ENCODE data around the gene MGAT5B.

Gene MGAT5B

DNA sequence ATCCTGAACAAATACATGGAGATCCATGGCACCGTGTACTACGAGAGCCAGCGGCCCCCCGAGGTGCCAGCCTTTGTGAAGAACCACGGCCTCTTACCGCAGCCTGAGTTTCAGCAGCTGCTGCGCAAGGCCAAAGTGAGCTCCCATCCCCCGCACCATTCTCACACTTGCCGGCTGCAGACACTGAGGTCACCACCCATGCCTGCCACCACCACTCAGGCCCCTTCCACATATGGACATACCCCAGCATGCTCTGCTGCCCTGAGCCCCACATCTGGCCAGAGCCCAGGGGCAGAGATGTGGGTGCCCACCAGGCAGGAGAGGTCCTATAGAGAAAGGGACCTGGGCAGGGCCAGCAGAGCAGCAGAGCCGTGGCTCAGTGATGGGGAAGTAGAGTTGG, 69.8 kb downstream of the MGAT5B start:
- TF ChIP-seq POLR2AphosphoS5 (IDR thresholded peaks at IDR 0.05; ENCODE audit: low read depth, low read length) (no peak), SPI1 (IDR thresholded peaks at IDR 0.05; ENCODE audit: low read depth, low read length) (no peak), POU2F2 (IDR thresholded peaks at IDR 0.05; ENCODE audit: low read depth, low read length) (no peak), POLR2A (IDR thresholded peaks at IDR 0.05; ENCODE audit: low read depth, low read length) (no peak), TAF1 (IDR thresholded peaks at IDR 0.05; ENCODE audit: low read depth, low read length) (no peak)

DNA sequence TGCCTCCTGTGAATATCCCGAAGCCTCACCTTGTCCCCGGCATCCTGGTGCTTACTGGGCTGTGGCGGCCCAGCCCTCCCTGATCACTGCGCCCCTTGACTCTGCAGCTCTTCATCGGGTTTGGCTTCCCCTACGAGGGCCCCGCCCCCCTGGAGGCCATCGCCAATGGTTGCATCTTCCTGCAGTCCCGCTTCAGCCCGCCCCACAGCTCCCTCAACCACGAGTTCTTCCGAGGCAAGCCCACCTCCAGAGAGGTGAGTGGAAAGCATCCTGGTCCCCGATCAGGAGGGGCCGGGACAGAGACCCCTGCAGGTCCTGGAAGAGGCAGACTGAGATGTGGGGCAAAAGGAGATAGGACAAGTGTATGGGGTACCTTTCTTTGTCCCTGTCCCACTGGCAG, 72.1 kb downstream of the MGAT5B start:
- TF ChIP-seq SPI1 (IDR thresholded peaks at IDR 0.05; ENCODE audit: low read depth, low read length) = no peak
- TF ChIP-seq POLR2AphosphoS5 (IDR thresholded peaks at IDR 0.05; ENCODE audit: low read depth, low read length) = no peak
- no peak for DNase-seq (ENCODE audit: insufficient read length, low spot score)
- FAIRE-seq = no peak

More for the DNA sequence above, 69.8 kb downstream of the MGAT5B start:
- FAIRE-seq = no peak
- DNase-seq (ENCODE audit: insufficient read length, low spot score) = no peak

DNA sequence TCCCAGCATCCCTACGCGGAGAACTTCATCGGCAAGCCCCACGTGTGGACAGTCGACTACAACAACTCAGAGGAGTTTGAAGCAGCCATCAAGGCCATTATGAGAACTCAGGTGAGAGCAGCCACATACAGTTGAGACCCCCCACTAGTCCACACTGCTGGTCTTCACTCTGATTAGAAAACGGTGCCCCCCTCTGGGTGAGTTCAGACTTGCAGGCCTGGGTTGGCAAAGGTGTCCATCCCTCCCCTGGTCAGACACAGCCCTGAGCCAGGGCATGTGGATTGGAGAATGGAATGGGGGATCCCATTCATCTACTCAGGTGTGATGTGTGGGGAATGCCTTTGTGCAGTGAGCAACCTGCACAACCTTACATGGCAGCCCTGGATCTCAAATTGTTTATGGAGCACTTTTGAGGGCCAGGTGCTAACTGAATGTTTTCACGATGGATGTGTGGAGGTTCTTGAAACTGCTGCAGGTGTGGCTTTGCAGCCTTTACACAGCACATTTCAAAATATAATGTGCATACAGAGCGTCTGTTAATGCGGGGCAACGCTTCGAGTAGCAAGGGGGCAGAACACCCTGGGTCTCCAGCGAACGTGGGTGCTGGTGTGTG, 72.6 kb downstream of the MGAT5B start:
- no peak for DNase-seq (ENCODE audit: insufficient read length, low spot score)
- TF ChIP-seq TAF1 (IDR thresholded peaks at IDR 0.05; ENCODE audit: low read depth, low read length) = no peak
- no peak for TF ChIP-seq POU2F2 (IDR thresholded peaks at IDR 0.05; ENCODE audit: low read depth, low read length)
- no peak for TF ChIP-seq SPI1 (IDR thresholded peaks at IDR 0.05; ENCODE audit: low read depth, low read length)
- no peak for TF ChIP-seq POLR2A (IDR thresholded peaks at IDR 0.05; ENCODE audit: low read depth, low read length)
- TF ChIP-seq PAX5 (IDR thresholded peaks at IDR 0.05; ENCODE audit: insufficient read depth, low read length, severe bottlenecking) = no peak
- no peak for TF ChIP-seq POLR2AphosphoS5 (IDR thresholded peaks at IDR 0.05; ENCODE audit: low read depth, low read length)
- no peak for FAIRE-seq

DNA sequence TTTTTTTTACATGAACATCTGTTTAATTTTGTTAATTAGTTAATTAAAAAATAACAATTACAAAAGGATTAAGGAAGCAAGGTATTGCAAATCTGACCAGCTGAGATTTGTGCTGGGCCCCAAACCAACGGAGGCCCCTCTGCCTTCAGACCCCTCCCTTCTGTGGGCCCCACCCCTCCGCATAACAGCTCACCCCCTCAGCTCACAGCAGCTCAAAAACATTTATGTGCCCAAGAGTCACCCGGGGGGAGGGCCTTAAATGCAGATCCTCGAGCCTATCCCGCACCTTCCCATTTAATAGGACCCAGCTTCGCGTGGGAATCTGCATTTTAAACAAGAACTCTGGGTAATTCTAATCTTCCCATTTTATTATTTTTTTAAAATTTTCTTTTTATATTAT, 75.0 kb downstream of the MGAT5B start:
- FAIRE-seq (no peak), DNase-seq (ENCODE audit: insufficient read length, low spot score) (no peak)
- TF ChIP-seq SPI1 (IDR thresholded peaks at IDR 0.05; ENCODE audit: low read depth, low read length) = no peak
- no peak for TF ChIP-seq POLR2AphosphoS5 (IDR thresholded peaks at IDR 0.05; ENCODE audit: low read depth, low read length)
- TF ChIP-seq TAF1 (IDR thresholded peaks at IDR 0.05; ENCODE audit: low read depth, low read length) = no peak
- no peak for TF ChIP-seq POU2F2 (IDR thresholded peaks at IDR 0.05; ENCODE audit: low read depth, low read length)
- no peak for TF ChIP-seq PAX5 (IDR thresholded peaks at IDR 0.05; ENCODE audit: insufficient read depth, low read length, severe bottlenecking)
- no peak for TF ChIP-seq POLR2A (IDR thresholded peaks at IDR 0.05; ENCODE audit: low read depth, low read length)

DNA sequence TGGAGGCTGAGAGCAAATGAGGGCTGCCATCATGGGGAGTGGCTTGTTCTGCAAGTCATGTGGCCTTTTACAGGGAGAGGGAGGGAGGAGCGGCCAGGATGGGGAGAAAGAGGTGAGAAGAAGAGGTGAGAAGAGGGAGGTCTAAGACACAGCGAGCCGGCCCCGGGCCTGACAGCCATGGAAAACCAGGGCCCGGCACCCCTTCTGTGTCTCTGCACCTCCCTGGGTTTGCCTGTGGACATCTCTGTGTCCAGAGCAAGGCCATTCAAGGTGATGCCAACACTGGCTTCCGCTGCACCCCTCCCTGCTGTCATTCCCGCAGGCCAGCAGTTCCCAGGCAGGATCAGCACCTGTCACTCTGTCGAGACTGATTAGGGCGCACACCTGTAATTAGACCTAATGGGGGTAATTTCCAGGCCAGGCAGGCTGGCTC, 75.6 kb downstream of the MGAT5B start:
- TF ChIP-seq SPI1 (IDR thresholded peaks at IDR 0.05; ENCODE audit: low read depth, low read length) (no peak), TAF1 (IDR thresholded peaks at IDR 0.05; ENCODE audit: low read depth, low read length) (no peak)
- FAIRE-seq (no peak), DNase-seq (ENCODE audit: insufficient read length, low spot score) (no peak)

DNA sequence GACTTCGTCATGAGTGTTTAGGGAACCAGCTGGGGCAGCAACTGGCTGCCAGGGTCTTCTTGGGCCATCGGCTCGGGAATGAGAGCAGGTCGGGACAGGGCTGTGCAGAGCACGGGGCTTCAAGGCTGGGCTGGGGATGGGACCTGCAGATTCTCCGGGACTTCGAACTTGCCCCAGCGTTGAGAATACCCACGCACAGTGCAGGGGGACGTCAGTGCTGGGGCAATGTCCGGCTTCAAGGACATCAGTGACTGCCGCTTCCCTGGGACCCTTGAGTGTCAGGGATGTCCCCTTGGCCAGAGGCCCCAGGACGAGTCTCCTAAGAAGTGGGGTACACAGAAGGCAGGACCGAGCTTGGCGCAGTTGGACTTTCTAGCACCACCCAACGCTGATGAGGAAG, 76.3 kb downstream of the MGAT5B start:
- DNase-seq (ENCODE audit: insufficient read length, low spot score) = no peak
- TF ChIP-seq PAX5 (IDR thresholded peaks at IDR 0.05; ENCODE audit: insufficient read depth, low read length, severe bottlenecking) = no peak
- no peak for TF ChIP-seq SPI1 (IDR thresholded peaks at IDR 0.05; ENCODE audit: low read depth, low read length)
- no peak for TF ChIP-seq POLR2A (IDR thresholded peaks at IDR 0.05; ENCODE audit: low read depth, low read length)
- no peak for TF ChIP-seq POLR2AphosphoS5 (IDR thresholded peaks at IDR 0.05; ENCODE audit: low read depth, low read length)
- no peak for TF ChIP-seq POU2F2 (IDR thresholded peaks at IDR 0.05; ENCODE audit: low read depth, low read length)
- no peak for TF ChIP-seq TAF1 (IDR thresholded peaks at IDR 0.05; ENCODE audit: low read depth, low read length)
- no peak for FAIRE-seq

DNA sequence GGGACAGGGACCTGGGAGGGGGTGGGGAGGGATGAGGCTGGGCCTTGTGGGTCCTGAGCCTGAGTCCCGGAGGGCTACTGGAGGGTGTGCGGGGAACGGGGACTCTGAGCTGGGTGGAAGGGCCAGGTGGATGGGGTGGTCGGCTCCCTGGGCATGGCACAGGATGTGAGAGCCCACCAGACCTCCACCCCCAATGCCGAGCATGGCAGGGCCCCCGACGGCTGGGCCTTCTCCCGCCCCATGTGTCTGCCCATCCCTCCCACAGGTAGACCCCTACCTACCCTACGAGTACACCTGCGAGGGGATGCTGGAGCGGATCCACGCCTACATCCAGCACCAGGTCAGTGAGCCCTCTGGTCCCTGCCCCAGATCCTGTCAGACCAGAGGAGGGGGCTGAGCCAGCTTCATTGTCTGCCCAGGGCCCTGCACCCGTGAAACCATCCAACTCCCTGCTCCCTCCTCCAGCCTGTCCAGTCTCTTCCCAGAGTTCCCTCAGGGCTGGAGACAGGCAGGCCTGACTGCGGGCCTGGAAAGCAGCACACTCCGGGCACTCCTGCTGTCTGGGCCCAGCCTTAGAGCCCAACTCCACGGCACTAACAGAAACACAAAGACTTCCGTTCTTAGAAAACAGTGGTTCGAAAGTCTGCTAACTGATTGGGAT, 78.0 kb downstream of the MGAT5B start:
- TF ChIP-seq POU2F2 (IDR thresholded peaks at IDR 0.05; ENCODE audit: low read depth, low read length) (no peak), TAF1 (IDR thresholded peaks at IDR 0.05; ENCODE audit: low read depth, low read length) (no peak), SPI1 (IDR thresholded peaks at IDR 0.05; ENCODE audit: low read depth, low read length) (no peak), PAX5 (IDR thresholded peaks at IDR 0.05; ENCODE audit: insufficient read depth, low read length, severe bottlenecking) (no peak), POLR2AphosphoS5 (IDR thresholded peaks at IDR 0.05; ENCODE audit: low read depth, low read length) (no peak), POLR2A (IDR thresholded peaks at IDR 0.05; ENCODE audit: low read depth, low read length) (no peak)
- DNase-seq (ENCODE audit: insufficient read length, low spot score) (no peak), FAIRE-seq (no peak)

DNA sequence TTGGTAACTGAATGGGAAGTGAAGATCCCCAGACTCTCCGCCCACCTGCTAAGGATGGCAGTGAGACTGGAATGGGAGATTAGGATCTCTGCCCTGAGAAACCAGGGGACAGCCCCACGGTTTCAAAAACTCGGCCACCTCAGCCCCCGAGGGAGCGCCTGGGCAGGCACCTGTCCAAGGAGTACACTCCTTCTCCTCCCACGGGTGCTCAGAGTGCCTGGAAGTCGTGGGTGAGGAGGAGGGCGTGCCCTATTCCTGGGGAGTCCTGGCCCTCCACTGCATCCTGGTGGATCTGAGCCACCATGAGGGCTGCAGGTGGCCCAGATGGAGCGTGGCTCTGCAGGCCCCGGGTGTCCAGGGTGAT, 78.5 kb downstream of the MGAT5B start:
- FAIRE-seq = no peak
- no peak for TF ChIP-seq PAX5 (IDR thresholded peaks at IDR 0.05; ENCODE audit: insufficient read depth, low read length, severe bottlenecking)
- no peak for DNase-seq (ENCODE audit: insufficient read length, low spot score)

DNA sequence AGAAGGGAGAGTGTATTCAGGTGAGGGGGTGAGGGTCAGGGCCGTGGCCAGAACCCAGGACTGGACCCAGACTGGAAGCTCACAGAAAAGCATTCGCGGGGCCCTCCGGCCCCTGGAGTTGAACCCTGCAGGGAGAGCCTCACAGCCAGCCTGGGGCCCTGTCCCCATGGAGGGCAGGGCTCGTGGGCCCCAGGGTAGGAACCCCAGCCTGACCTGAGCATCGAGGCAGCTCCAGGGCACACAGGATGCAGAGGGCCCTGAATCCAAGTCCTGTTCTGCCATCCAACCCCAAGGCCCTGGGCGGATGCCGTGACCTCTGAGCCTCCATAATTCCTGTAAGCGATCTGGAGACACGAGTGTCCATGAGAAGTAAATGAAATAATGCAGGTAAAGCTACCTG, 79.1 kb downstream of the MGAT5B start:
- no peak for TF ChIP-seq PAX5 (IDR thresholded peaks at IDR 0.05; ENCODE audit: insufficient read depth, low read length, severe bottlenecking)
- TF ChIP-seq POLR2A (IDR thresholded peaks at IDR 0.05; ENCODE audit: low read depth, low read length) = no peak
- no peak for TF ChIP-seq TAF1 (IDR thresholded peaks at IDR 0.05; ENCODE audit: low read depth, low read length)
- TF ChIP-seq POLR2AphosphoS5 (IDR thresholded peaks at IDR 0.05; ENCODE audit: low read depth, low read length) = no peak
- TF ChIP-seq POU2F2 (IDR thresholded peaks at IDR 0.05; ENCODE audit: low read depth, low read length) = no peak
- TF ChIP-seq SPI1 (IDR thresholded peaks at IDR 0.05; ENCODE audit: low read depth, low read length) = no peak

DNA sequence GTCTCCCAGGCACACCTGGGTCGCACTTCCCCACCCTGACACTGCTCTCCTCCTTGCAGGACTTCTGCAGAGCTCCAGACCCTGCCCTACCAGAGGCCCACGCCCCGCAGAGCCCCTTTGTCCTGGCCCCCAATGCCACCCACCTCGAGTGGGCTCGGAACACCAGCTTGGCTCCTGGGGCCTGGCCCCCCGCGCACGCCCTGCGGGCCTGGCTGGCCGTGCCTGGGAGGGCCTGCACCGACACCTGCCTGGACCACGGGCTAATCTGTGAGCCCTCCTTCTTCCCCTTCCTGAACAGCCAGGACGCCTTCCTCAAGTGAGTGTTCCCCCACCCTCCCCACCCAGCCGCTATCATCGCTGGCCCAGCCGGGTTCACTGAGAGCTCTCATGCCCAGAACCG, 79.6 kb downstream of the MGAT5B start:
- TF ChIP-seq SPI1 (IDR thresholded peaks at IDR 0.05; ENCODE audit: low read depth, low read length) (no peak), POLR2A (IDR thresholded peaks at IDR 0.05; ENCODE audit: low read depth, low read length) (no peak), POLR2AphosphoS5 (IDR thresholded peaks at IDR 0.05; ENCODE audit: low read depth, low read length) (no peak), TAF1 (IDR thresholded peaks at IDR 0.05; ENCODE audit: low read depth, low read length) (no peak), PAX5 (IDR thresholded peaks at IDR 0.05; ENCODE audit: insufficient read depth, low read length, severe bottlenecking) (no peak), POU2F2 (IDR thresholded peaks at IDR 0.05; ENCODE audit: low read depth, low read length) (no peak)
- DNase-seq (ENCODE audit: insufficient read length, low spot score) = no peak
- no peak for FAIRE-seq

More for the DNA sequence above, 79.1 kb downstream of the MGAT5B start:
- FAIRE-seq (no peak), DNase-seq (ENCODE audit: insufficient read length, low spot score) (no peak)

All from GM12891 (cell line).